ENCODE data around the gene KIFC1.

Gene KIFC1

DNA sequence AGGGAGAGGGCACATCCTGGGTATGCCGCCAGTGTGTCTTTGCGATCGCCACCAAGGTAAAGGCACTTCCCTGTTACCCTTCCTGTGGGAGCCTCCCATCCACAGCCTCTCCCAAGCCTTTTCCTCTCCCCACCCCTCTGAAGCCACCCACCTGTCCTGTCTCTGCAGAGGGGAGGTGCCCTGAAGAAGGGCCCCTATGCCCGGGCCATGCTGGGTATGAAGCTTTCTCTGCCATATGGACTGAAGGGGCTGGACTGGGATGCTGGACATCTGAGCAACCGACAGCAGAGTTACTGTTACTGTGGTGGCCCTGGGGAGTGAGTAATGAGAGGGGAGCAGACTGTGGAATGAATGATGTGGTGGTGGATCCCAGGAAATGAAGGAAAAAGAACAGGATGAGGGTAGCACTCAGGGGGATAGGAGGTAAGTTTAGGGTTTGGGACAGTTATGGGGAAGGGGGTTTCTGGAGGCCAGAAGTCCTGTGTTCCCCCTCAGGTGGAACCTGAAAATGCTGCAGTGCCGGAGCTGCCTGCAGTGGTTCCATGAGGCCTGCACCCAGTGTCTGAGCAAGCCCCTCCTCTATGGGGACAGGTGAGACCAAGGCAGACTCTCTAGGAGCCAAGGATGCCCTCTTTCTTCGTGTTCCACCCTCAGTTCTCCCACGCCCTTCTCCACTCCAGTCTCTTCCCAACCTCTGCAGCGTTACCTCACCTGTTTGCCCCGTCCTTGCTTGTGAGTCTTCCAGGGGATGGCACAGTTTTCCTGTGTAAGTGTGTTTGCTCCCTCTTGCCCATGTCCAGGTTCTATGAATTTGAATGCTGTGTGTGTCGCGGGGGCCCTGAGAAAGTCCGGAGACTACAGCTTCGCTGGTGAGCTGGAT, 21.9 kb downstream of the KIFC1 start:
- H3K4me3 ChIP-seq (ENCODE audit: low read length): no peak overlapping the region
- H3K36me3 ChIP-seq (ENCODE audit: insufficient read depth, low read length): peaks cover 47% of the 10 kb centered on the region
- H3K27ac ChIP-seq (ENCODE audit: low read depth, low read length): no peak overlapping the region
- H3K27me3 ChIP-seq (ENCODE audit: insufficient read depth, low read length): no peaks in the 10 kb centered on the region
- WGBS: 93% methylated on average over 14 of the region's 14 CpGs
- H3K4me1 ChIP-seq (ENCODE audit: insufficient read depth, low read length): peaks cover 22% of the 10 kb centered on the region
- H3K9ac ChIP-seq (ENCODE audit: low read depth, low read length): no peak overlapping the region
- H3K9me3 ChIP-seq (ENCODE audit: insufficient read depth, low read depth, low read length): no peaks in the 10 kb centered on the region

DNA sequence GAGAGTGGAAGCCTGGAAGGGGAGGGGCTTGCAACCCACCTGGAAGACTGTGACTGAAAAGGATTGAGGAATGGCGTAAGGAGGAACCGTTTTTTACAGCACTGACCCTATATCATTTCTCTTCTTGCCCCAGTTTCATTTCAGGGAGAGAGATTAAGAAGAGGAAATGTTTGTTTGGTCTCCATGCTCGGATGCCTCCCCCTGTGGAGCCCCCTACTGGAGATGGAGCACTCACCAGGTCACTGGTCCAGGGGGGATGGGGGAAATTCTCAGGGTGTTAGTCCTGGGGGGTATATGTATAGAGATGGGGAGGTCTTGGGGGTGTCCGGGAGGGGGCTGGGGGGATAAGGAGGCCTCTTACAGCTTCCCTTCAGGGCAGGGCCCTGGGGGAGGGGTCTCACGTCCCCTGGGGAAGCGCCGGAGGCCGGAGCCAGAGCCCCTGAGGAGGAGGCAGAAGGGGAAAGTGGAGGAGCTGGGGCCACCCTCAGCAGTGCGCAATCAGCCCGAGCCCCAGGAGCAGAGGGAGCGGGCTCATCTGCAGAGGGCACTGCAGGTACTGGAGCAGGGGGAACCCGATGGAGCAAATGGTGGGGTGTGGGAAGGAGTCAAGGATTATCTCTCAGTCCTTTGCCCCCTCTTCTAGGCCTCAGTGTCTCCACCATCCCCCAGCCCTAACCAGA, 23.1 kb downstream of the KIFC1 start:
- Histone ChIP-seq H3K4me1 (ENCODE audit: insufficient read depth, low read length) (peaks cover 26% of the 10 kb centered on the region), H3K9me3 (ENCODE audit: insufficient read depth, low read depth, low read length) (no peaks in the 10 kb centered on the region), H3K4me3 (ENCODE audit: low read length) (no peak overlapping the region), H3K9ac (ENCODE audit: low read depth, low read length) (no peak overlapping the region), H3K27me3 (ENCODE audit: insufficient read depth, low read length) (no peaks in the 10 kb centered on the region), H3K36me3 (ENCODE audit: insufficient read depth, low read length) (peaks cover 45% of the 10 kb centered on the region), H3K27ac (ENCODE audit: low read depth, low read length) (no peak overlapping the region)
- 77% methylated on average over 10 of the region's 12 CpGs for WGBS

DNA sequence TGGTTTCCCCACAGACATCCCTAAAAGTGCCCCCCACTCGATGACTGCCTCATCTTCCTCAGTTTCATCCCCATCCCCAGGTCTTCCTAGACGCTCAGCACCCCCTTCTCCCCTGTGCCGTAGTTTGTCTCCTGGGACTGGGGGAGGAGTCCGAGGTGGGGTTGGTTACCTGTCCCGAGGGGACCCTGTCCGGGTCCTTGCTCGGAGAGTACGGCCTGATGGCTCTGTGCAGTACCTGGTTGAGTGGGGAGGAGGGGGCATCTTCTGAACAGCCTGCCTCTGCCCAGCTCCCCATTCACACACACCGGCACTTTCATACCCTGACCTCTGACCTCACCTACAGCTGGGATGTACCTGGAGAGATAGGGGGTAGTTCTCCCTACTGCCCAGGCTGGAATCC, 24.2 kb downstream of the KIFC1 start:
- H3K36me3 ChIP-seq (ENCODE audit: insufficient read depth, low read length): peaks cover 45% of the 10 kb centered on the region
- no peaks in the 10 kb centered on the region for H3K9me3 ChIP-seq (ENCODE audit: insufficient read depth, low read depth, low read length)
- WGBS: 90% methylated on average over 8 of the region's 9 CpGs
- H3K27me3 ChIP-seq (ENCODE audit: insufficient read depth, low read length): no peaks in the 10 kb centered on the region
- H3K9ac ChIP-seq (ENCODE audit: low read depth, low read length): no peak overlapping the region
- H3K4me1 ChIP-seq (ENCODE audit: insufficient read depth, low read length): peaks cover 27% of the 10 kb centered on the region
- peak overlapping the region; percentile 90; the same call in 1 of the 2 replicates for H3K4me3 ChIP-seq (ENCODE audit: low read length)
- H3K27ac ChIP-seq (ENCODE audit: low read depth, low read length): no peak overlapping the region

DNA sequence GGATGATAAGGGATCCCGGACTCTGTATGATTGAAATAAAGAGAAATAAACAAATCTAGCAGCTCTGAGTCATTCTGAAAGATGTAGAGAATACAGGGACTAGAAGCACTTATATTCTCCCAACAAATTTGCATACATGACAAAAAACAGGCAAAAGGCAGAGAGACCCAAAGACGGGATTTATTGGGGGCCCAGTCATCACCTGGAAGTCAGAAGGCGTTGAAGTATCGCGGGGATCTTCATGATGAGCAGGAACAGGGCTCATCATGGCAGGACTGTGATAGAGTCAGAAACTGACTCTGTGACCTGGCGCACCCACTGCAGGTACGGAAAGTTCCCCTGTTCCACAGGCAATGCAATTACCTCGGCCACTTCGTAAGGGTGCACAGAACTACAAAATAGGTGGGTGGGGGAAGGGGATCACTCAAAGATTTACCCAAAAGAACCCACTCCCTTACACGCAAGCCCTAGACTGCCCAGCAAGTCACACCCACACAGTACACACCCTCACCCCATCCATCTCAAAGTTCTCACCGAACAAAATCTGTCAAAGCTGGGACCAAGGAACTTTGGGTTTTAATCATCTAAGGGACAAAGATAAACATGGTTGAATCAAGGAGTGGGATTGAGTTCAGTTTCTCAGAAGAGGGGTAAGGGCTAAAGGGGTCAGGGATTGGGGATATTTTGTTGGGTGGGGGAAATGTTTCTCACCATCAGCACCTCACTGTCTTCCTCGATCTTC, 24.9 kb downstream of the KIFC1 start:
- no peaks in the 10 kb centered on the region for H3K27me3 ChIP-seq (ENCODE audit: insufficient read depth, low read length)
- WGBS: 74% methylated on average over 11 of the region's 12 CpGs
- peak overlapping the region; percentile 90 for H3K4me3 ChIP-seq (ENCODE audit: low read length)
- no peak overlapping the region; the same call in 1 of the 2 replicates for H3K27ac ChIP-seq (ENCODE audit: low read depth, low read length)
- H3K4me1 ChIP-seq (ENCODE audit: insufficient read depth, low read length): peaks cover 29% of the 10 kb centered on the region
- H3K36me3 ChIP-seq (ENCODE audit: insufficient read depth, low read length): peaks cover 45% of the 10 kb centered on the region
- no peaks in the 10 kb centered on the region for H3K9me3 ChIP-seq (ENCODE audit: insufficient read depth, low read depth, low read length)
- peak overlapping the region; percentile 85; the same call in 1 of the 2 replicates for H3K9ac ChIP-seq (ENCODE audit: low read depth, low read length)

DNA sequence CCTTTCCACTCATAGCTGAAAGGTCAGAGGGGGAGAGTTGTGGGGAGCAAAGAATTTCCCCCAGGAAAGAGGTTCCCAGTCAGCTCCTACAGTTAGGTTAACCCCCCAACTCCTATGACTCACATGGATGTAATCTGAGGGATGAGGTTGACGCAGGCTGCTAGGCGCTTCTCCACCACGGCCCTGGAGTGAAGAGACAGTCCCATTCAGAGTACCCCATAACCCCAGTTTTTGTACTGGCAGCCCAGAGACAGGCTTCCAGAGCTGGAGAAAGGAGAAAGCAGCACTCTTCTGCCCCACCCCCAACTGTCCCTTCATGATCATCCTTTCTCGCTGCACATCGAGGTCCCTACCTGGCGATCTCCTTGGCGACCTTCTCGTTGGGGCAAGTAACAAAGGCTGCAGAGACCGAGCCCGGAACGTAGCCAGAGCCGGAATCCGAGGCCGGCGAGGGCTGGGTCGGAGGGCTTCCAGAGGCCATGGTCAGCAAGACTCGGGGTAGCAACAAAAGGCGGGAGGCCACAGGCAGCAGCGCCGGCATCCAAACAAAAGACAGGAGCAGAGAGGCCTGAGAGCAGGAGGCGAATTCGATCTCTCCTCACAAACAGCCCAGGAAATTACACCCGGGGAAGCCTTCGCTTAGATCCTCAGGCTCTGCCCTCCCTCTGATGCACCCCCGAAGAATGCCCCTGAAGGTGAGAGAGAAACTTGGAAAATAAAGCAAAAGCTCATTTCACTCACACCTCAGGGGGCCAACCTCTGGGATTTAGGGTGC, 25.7 kb downstream of the KIFC1 start:
- peak overlapping the region; percentile 90 for H3K4me3 ChIP-seq (ENCODE audit: low read length)
- no peaks in the 10 kb centered on the region for H3K27me3 ChIP-seq (ENCODE audit: insufficient read depth, low read length)
- peak overlapping the region; percentile 82 for H3K27ac ChIP-seq (ENCODE audit: low read depth, low read length)
- H3K36me3 ChIP-seq (ENCODE audit: insufficient read depth, low read length): peaks cover 44% of the 10 kb centered on the region
- peaks cover 28% of the 10 kb centered on the region for H3K4me1 ChIP-seq (ENCODE audit: insufficient read depth, low read length)
- H3K9ac ChIP-seq (ENCODE audit: low read depth, low read length): peak overlapping the region; percentile 85
- WGBS: under 1% methylated on average over 25 of the region's 25 CpGs
- no peaks in the 10 kb centered on the region for H3K9me3 ChIP-seq (ENCODE audit: insufficient read depth, low read depth, low read length)

DNA sequence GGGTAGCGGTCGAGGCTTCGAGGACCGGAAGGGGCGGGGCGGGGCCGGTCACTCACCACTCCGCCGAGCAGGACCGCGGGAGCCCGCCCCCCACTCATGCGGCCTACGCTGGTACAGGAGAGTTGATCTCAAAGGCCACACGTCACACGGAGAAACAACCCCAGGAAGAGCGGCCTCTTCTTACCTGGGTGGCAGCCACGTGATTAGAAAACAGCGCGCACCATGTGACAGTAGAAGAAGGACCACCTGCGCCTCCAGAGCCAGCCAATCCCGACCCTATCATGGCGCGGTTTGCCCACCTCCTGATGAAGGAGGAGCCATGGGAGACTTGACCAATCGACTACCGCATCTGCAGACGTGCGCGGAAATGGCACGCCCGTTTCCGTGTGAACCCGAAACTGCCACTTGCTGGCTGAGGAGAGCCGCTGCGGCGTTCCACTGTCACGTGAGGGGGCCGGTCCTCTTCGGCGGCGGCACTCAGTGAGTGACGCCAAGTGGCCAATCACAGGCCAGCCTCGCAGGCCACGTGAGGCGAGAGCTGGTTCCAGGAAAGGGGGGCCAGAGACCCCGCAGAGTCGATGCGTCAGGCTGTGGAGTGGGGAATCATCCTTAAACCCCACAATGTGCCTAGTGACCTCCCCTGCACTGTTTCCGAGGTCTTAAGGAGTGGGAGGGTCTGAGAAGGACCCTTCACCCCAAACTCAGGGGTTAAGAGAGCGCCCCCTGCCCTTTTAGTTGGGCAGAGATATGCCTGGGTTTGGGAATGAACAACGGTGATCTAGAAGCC, 26.5 kb downstream of the KIFC1 start, which contains the start of gene CUTA:
Gene CUTA (minus strand): TSS at position 205 of the 787 bp plus-strand sequence. CDS start 107 bp downstream, at position 98.
- Histone ChIP-seq H3K27ac (ENCODE audit: low read depth, low read length) (peak within 1 kb of the TSS; percentile 82), H3K9ac (ENCODE audit: low read depth, low read length) (peak within 1 kb of the TSS; percentile 85), H3K36me3 (ENCODE audit: insufficient read depth, low read length) (peaks cover 38% of the 10 kb centered on the region), H3K4me3 (ENCODE audit: low read length) (peak within 1 kb of the TSS; percentile 90), H3K27me3 (ENCODE audit: insufficient read depth, low read length) (no peaks in the 10 kb centered on the region), H3K4me1 (ENCODE audit: insufficient read depth, low read length) (peaks cover 28% of the 10 kb centered on the region), H3K9me3 (ENCODE audit: insufficient read depth, low read depth, low read length) (no peaks in the 10 kb centered on the region)
- under 1% methylated on average over 49 of the region's 51 CpGs for WGBS

DNA sequence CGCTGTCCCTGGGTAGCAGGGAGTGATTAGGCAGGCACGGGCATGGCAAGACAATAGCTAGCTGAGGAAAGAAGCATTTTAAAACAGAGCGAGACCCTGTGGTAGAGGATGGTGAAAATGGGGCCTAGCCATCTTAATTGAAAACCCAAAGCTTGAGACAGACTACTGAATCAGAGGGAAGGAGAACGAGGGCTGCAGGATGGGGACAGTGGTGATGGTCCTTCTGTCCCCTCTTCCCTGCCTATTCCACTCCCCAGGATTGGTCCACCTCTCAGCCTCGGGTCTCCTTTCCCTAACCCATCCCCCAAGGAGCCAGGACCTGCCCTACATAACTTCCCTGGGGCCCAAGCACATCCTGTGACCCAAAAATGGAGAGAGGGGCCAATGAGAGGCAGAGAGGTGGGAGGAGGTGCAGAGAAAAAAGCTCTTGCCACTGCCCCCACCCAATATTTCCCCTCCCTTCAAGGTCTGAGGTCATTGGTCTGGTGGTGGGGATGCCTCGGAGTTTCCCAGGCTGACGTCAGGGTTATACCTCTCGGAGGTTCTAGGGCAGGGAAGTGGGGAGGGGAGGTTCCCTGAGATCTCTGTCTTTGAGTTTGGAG, 27.2 kb downstream of the KIFC1 start:
- H3K4me3 ChIP-seq (ENCODE audit: low read length): peak overlapping the region; percentile 90
- H3K27me3 ChIP-seq (ENCODE audit: insufficient read depth, low read length): no peaks in the 10 kb centered on the region
- H3K27ac ChIP-seq (ENCODE audit: low read depth, low read length): peak overlapping the region; percentile 82
- peaks cover 28% of the 10 kb centered on the region for H3K4me1 ChIP-seq (ENCODE audit: insufficient read depth, low read length)
- peak overlapping the region; percentile 48 for H3K9ac ChIP-seq (ENCODE audit: low read depth, low read length)
- WGBS: 23% methylated on average over 8 of the region's 8 CpGs
- H3K9me3 ChIP-seq (ENCODE audit: insufficient read depth, low read depth, low read length): no peaks in the 10 kb centered on the region
- H3K36me3 ChIP-seq (ENCODE audit: insufficient read depth, low read length): peaks cover 38% of the 10 kb centered on the region

DNA sequence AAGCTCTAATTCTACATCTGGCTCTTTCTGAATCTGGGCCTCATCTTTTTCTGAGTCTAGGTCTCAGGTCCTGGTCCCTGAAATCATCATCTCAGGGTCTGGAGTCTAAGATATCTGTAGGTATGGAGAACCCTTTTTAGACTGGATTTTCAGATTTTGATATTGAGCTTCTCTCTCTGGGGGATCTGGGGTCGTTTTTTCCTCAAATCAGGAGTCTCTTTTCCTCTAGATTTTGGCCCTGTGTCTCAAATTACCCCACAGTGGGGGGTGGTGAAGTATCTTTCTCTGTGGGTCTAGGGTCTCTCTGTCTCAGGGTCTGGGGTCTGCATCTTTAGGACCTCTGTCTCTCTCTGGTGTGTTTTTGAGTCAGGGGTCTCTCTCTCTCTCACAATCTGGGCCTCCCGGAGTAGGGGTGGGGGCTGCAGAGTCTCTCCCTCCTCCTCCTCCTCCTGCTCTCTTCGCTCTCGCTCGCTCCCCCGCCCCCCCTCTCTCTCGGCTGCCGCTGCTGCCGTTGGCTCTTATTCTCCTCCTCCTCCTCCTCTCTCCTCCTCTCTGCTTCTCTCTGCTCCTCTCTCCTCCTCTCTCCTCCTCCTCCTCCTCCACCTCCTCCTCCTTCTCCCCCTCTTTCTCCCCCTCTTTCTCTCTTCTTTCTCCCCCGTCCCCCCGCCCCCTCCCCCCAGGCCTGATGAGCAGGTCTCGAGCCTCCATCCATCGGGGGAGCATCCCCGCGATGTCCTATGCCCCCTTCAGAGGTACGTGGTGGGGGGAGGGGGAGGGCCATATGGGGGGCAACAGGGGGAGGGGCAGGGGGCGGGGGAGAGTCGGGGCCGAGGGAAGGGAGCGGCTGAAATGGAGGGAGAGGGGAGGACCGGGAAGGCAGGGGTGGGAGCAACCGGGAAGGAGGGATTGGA, 28.2 kb downstream of the KIFC1 start, which contains the start of gene SYNGAP1:
Gene SYNGAP1 (plus strand): TSS at position 486 of the 911 bp plus-strand sequence. CDS start 200 bp downstream, at position 686.
- peak within 1 kb of the TSS; percentile 63 for H3K9ac ChIP-seq (ENCODE audit: low read depth, low read length)
- peak within 1 kb of the TSS; percentile 82 for H3K27ac ChIP-seq (ENCODE audit: low read depth, low read length)
- H3K36me3 ChIP-seq (ENCODE audit: insufficient read depth, low read length): peaks cover 34% of the 10 kb centered on the region
- no peaks in the 10 kb centered on the region for H3K27me3 ChIP-seq (ENCODE audit: insufficient read depth, low read length)
- 1% methylated on average over 15 of the region's 22 CpGs for WGBS
- H3K4me1 ChIP-seq (ENCODE audit: insufficient read depth, low read length): peaks cover 31% of the 10 kb centered on the region
- no peaks in the 10 kb centered on the region for H3K9me3 ChIP-seq (ENCODE audit: insufficient read depth, low read depth, low read length)
- H3K4me3 ChIP-seq (ENCODE audit: low read length): peak within 1 kb of the TSS; percentile 90

Data from HUES64 (cell line).